Activated naive CD8-positive, alpha-beta T cell (primary cell): ENCODE data around the gene PIP4K2A.
A peak's percentile ranks its signal among the peaks of the same experiment; 100 is the strongest.
"Not testable (repeated sequence)": the region's sequence is repeated elsewhere in the genome, so short reads cannot be mapped to it uniquely, and the experiment has no call there.

Source experiments
- H3K27ac Mint-ChIP-seq: one replicate; pipeline ENCODE4 v1.8.0; 2021; ENCODE audit warnings: mixed read lengths
- H3K27me3 Mint-ChIP-seq: one replicate; pipeline ENCODE4 v1.8.0; 2021; ENCODE audit warnings: mixed read lengths
- H3K36me3 Mint-ChIP-seq: one replicate; pipeline ENCODE4 v1.8.0; 2021; ENCODE audit warnings: mixed read lengths
- H3K4me1 Mint-ChIP-seq: one replicate; pipeline ENCODE4 v1.8.0; 2021; ENCODE audit warnings: low read depth, mixed read lengths
- H3K4me3 Mint-ChIP-seq: one replicate; pipeline ENCODE4 v1.8.0; 2021; ENCODE audit warnings: mild to moderate bottlenecking, mixed read lengths
- H3K9me3 Mint-ChIP-seq: one replicate; pipeline ENCODE4 v1.8.0; 2021; ENCODE audit warnings: low read depth, mixed read lengths

The PIP4K2A gene

GRCh38 chr10:22714479-22715289 lies at the start of gene PIP4K2A:
Gene PIP4K2A, minus strand, starts transcription at chr10:22714578. Its CDS starts 252 bp downstream, at chr10:22714326.
- Mint-ChIP-seq H3K27ac (peak within 1 kb of the TSS; percentile 96), H3K9me3 (no peaks in the 10 kb centered on the region), H3K4me3 (peak within 1 kb of the TSS; percentile 91), H3K4me1 (peaks cover 33% of the 10 kb centered on the region), H3K36me3 (no peaks in the 10 kb centered on the region), H3K27me3 (no peaks in the 10 kb centered on the region)

DNA sequence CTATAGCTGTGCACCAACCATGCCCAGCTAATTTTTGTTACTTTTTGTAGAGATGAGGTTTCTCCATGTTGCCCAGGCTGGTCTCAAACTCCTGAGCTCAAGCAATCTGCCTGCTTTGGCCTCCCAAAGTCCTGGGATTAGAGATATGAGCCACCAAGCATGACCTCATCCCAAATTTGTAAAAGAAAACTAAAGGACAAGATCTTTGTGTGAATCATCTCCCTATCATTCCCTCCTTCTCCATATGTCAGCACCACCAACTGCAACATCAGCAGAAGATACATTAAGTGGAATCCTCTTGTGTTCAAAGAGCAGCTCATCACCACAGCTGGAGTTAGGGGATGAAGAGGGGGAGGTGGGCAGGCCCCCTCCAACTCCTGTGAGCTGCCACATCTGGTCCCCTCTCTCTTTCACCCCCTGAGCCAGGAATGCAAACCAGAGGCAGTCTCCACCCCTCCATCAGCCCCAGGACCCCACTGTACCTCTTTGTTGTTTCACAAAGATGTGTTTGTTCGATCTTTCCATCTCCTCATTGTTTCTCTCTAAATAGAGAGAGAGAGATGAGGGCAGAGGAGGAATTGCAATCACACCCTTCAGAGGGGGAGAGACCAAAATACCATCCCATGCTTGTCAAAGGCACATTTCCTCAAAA lies 47.3 kb upstream of the PIP4K2A start:
- Mint-ChIP-seq H3K4me3 (no peak overlapping the region), H3K27me3 (no peaks in the 10 kb centered on the region), H3K9me3 (no peaks in the 10 kb centered on the region), H3K4me1 (no peaks in the 10 kb centered on the region), H3K27ac (no peak overlapping the region), H3K36me3 (peaks cover 2% of the 10 kb centered on the region)

GRCh38 chr10:22760025-22760424 lies 45.6 kb upstream of the PIP4K2A start:
- Mint-ChIP-seq H3K4me1 (peaks cover 3% of the 10 kb centered on the region), H3K4me3 (no peak overlapping the region), H3K27ac (no peak overlapping the region), H3K36me3 (peaks cover 2% of the 10 kb centered on the region), H3K27me3 (no peaks in the 10 kb centered on the region), H3K9me3 (no peaks in the 10 kb centered on the region)

- no peaks in the 10 kb centered on the region for H3K27me3 Mint-ChIP-seq
- H3K36me3 Mint-ChIP-seq, result peaks cover 2% of the 10 kb centered on the region
- no peak overlapping the region for H3K27ac Mint-ChIP-seq
- H3K4me3 Mint-ChIP-seq, result no peak overlapping the region
- H3K9me3 Mint-ChIP-seq, result no peaks in the 10 kb centered on the region
- H3K4me1 Mint-ChIP-seq, result peaks cover 3% of the 10 kb centered on the region
These were observed 44.5 kb upstream of the PIP4K2A start for GRCh38 chr10:22758867-22759266.

- peaks cover 10% of the 10 kb centered on the region for H3K4me1 Mint-ChIP-seq
- H3K27ac Mint-ChIP-seq, result no peak overlapping the region
- no peaks in the 10 kb centered on the region for H3K9me3 Mint-ChIP-seq
- no peak overlapping the region for H3K4me3 Mint-ChIP-seq
- peaks cover 2% of the 10 kb centered on the region for H3K36me3 Mint-ChIP-seq
- H3K27me3 Mint-ChIP-seq, result no peaks in the 10 kb centered on the region
These were observed 39.9 kb upstream of the PIP4K2A start for GRCh38 chr10:22754296-22754695.

- Mint-ChIP-seq H3K4me3 (no peak overlapping the region), H3K36me3 (peaks cover under 1% of the 10 kb centered on the region), H3K9me3 (no peaks in the 10 kb centered on the region), H3K27me3 (no peaks in the 10 kb centered on the region), H3K4me1 (peaks cover 10% of the 10 kb centered on the region), H3K27ac (no peak overlapping the region)
These were observed 39.4 kb upstream of the PIP4K2A start for GRCh38 chr10:22753786-22754185.

DNA sequence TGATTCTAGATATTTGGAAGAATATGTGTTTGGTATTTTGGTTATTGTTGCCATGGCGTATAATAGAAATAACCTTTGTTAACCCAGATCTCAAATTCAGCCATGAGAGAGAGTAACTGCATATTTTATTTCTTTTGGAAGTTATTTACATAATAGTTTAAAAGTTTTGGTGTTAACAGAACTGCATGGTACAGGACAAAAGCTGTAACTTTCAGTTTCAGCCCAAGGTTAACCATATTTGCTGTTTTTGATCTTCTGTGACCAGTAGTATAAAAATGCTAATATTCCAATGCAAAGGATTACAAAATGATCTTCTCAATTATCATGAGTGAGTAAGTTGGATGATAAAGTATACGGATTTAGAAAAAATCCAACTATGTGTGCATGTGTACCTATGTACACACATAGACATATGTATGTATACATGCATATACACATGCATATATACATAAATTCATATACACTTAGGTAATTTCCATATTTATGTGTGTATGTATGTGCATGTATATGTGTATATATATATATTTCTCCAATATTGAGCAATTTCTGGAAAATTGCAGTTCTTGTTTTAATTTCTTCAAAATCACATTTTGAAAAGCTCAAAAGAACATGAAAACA lies 38.0 kb upstream of the PIP4K2A start:
- no peak overlapping the region for H3K4me3 Mint-ChIP-seq
- H3K4me1 Mint-ChIP-seq, result peaks cover 10% of the 10 kb centered on the region
- no peaks in the 10 kb centered on the region for H3K27me3 Mint-ChIP-seq
- H3K36me3 Mint-ChIP-seq, result no peaks in the 10 kb centered on the region
- H3K27ac Mint-ChIP-seq, result no peak overlapping the region
- no peaks in the 10 kb centered on the region for H3K9me3 Mint-ChIP-seq

DNA sequence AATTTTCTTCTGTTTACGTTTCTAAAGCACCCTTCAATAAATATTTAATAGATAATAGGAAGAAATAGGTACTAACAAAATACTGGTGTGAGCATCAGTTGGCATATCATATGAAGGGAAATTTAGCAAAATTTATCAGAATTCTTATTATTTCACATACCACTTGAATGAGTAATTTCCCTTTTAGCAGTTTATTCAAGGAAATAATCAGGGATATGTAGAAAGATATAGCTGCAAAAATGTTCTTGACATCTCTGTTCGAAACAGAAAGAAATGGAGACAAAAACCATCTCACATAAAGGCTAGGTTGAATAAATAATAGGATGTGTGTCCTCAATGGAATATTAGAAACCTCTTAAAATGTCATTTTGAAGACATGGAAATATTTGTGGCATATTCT lies 35.8 kb upstream of the PIP4K2A start:
- no peak overlapping the region for H3K27ac Mint-ChIP-seq

DNA sequence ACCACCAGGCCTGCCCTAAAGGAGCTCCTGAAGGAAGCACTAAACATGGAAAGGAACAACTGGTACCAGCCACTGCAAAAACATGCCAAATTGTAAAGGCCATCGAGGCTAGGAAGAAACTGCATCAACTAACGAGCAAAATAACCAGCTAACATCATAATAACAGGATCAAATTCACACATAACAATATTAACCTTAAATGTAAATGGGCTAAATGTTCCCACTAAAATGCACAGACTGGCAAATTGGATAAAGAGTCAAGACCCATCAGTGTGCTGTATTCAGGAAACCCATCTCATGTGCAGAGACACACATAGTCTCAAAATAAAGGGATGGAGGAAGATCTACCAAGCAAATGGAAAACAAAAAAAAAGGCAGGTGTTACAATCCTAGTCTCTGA lies 30.5 kb upstream of the PIP4K2A start:
- H3K36me3 Mint-ChIP-seq, H3K4me3 Mint-ChIP-seq, H3K9me3 Mint-ChIP-seq, H3K27ac Mint-ChIP-seq, H3K4me1 Mint-ChIP-seq, H3K27me3 Mint-ChIP-seq: not testable (repeated sequence)

More for the DNA sequence above, 35.8 kb upstream of the PIP4K2A start:
- H3K9me3 Mint-ChIP-seq, result no peaks in the 10 kb centered on the region
- H3K4me1 Mint-ChIP-seq, result peaks cover 7% of the 10 kb centered on the region
- no peaks in the 10 kb centered on the region for H3K27me3 Mint-ChIP-seq
- no peaks in the 10 kb centered on the region for H3K36me3 Mint-ChIP-seq
- no peak overlapping the region for H3K4me3 Mint-ChIP-seq

DNA sequence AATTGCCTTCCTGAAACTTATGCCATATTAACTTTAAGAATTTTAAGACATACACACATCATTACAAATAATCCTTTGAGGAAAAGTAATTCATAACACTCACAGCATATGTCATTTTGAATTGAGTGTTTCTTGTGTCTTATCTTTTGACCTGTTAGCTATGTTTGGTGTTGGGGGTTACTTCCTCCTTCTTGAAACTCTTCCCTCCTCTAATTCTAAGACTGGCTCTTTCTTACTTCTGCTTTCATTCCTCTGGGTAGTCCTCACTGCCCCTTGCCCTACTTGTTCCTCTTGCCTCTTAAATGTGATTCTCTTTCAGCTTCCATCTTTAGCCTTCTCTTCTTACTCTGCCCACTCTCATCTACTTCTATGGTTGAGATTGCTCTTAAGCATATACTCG lies 28.3 kb upstream of the PIP4K2A start:
- Mint-ChIP-seq H3K4me1 (peaks cover 3% of the 10 kb centered on the region), H3K27ac (no peak overlapping the region), H3K36me3 (peaks cover 4% of the 10 kb centered on the region), H3K27me3 (no peaks in the 10 kb centered on the region), H3K4me3 (no peak overlapping the region), H3K9me3 (no peaks in the 10 kb centered on the region)

GRCh38 chr10:22741631-22742030 lies 27.3 kb upstream of the PIP4K2A start:
- H3K9me3 Mint-ChIP-seq, H3K27me3 Mint-ChIP-seq, H3K4me3 Mint-ChIP-seq, H3K36me3 Mint-ChIP-seq, H3K27ac Mint-ChIP-seq, H3K4me1 Mint-ChIP-seq: not testable (repeated sequence)

DNA sequence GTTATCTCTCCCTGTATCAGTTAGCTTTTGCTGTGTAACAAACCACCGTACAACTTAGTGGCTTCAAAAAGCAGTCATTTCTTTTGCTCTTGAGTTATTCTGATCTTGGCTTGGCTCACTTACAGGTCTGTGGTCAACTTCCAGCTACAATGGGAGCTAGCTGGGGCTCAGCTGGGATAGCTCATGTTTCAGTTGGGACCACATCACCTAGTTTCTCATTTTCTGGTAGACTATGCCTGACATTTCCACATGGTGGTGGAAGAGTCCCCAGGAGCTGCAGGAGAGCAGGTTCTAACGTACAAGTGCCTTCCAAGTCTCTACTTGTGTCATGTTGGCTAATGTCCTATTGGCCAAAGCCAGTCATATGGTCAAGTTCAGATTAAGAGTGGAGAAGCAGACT lies 25.8 kb upstream of the PIP4K2A start:
- no peak overlapping the region for H3K27ac Mint-ChIP-seq
- H3K4me3 Mint-ChIP-seq, result no peak overlapping the region
- no peaks in the 10 kb centered on the region for H3K9me3 Mint-ChIP-seq
- peaks cover 3% of the 10 kb centered on the region for H3K4me1 Mint-ChIP-seq
- no peaks in the 10 kb centered on the region for H3K27me3 Mint-ChIP-seq
- H3K36me3 Mint-ChIP-seq, result peaks cover 4% of the 10 kb centered on the region

- Mint-ChIP-seq H3K4me3 (no peak overlapping the region), H3K27ac (no peak overlapping the region), H3K9me3 (no peaks in the 10 kb centered on the region), H3K36me3 (peaks cover under 1% of the 10 kb centered on the region), H3K4me1 (peaks cover under 1% of the 10 kb centered on the region), H3K27me3 (peaks cover 2% of the 10 kb centered on the region)
These were observed 23.2 kb upstream of the PIP4K2A start for GRCh38 chr10:22737587-22737986.

DNA sequence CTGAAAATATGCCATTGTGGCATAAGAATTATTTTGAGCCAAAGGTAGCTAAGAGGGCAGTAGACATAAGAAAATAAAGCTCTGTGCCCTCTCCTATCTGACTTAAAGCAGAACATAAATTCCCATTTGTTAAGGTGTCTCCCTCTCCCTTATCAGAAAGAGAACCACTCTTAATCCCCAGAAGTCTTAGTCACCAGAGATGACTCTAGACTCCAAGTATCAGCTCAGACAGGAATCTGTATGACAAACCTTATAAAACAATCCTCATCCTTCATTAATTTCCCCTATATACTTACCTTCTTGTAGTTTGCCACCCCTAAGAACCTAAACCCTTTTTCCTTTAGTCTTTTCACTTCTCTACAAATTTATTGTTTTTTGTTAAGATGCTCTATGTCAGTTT lies 21.8 kb upstream of the PIP4K2A start:
- no peak overlapping the region for H3K27ac Mint-ChIP-seq
- H3K36me3 Mint-ChIP-seq, result no peaks in the 10 kb centered on the region
- H3K9me3 Mint-ChIP-seq, result no peaks in the 10 kb centered on the region
- peaks cover 2% of the 10 kb centered on the region for H3K27me3 Mint-ChIP-seq
- no peak overlapping the region for H3K4me3 Mint-ChIP-seq
- H3K4me1 Mint-ChIP-seq, result no peaks in the 10 kb centered on the region

DNA sequence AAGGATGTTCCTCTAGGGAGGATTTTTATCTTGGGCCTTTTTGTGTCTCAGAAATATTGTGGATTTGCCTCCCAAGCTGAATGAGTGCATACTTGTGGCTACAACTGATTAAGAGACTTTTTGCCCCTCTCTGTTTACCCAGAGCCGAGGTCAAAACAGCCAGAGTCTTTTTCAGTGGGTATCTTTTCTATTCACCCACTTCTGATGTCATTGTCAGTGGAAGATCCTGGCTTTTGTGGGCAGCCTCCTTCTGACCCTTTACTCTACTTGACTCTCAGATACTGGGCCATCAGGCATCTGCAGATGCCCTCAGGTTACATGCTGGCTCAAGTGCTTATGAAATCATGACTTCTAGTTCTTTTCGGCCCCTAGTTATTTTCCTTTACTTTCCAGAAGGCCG lies 19.6 kb upstream of the PIP4K2A start:
- H3K9me3 Mint-ChIP-seq, result no peaks in the 10 kb centered on the region
- H3K4me1 Mint-ChIP-seq, result no peaks in the 10 kb centered on the region
- H3K4me3 Mint-ChIP-seq, result no peak overlapping the region
- no peaks in the 10 kb centered on the region for H3K36me3 Mint-ChIP-seq
- peaks cover 2% of the 10 kb centered on the region for H3K27me3 Mint-ChIP-seq
- H3K27ac Mint-ChIP-seq, result no peak overlapping the region
